HG02852 (cell line): ENCODE data around the gene PLCXD1.
"Not testable (repeated sequence)": the region's sequence is repeated elsewhere in the genome, so short reads cannot be mapped to it uniquely, and the experiment has no call there.

Experiments used
- ATAC-seq: cut with Tn5 transposase; IDR thresholded peaks from one replicate; pipeline ENCODE4 v1.9.1; 2021; ENCODE audit warnings: mild to moderate bottlenecking, moderate library complexity; ENCODE audit not compliant: unreplicated experiment

The PLCXD1 gene

GRCh38 chrX:281166-281999 lies at the start of gene PLCXD1:
PLCXD1 (plus strand) TSS chrX:281381; CDS start chrX:284188, 2,807 bp downstream.
- no peak for ATAC-seq

- peak; percentile 96 for ATAC-seq
Measured at GRCh38 chrX:231637-232277, 49.4 kb upstream of the PLCXD1 start.

GRCh38 chrX:232278-232655 lies 48.9 kb upstream of the PLCXD1 start:
- ATAC-seq: peak; percentile 22

- ATAC-seq: not testable (repeated sequence)
Measured at GRCh38 chrX:236201-236600, 45.0 kb upstream of the PLCXD1 start.

- ATAC-seq: no peak
Measured at GRCh38 chrX:250965-251364, 30.2 kb upstream of the PLCXD1 start.

GRCh38 chrX:251396-252243 lies 29.6 kb upstream of the PLCXD1 start:
- ATAC-seq: not testable (repeated sequence)

- ATAC-seq: no peak
Measured at GRCh38 chrX:252244-252956, 28.8 kb upstream of the PLCXD1 start.

GRCh38 chrX:252957-253291 lies 28.3 kb upstream of the PLCXD1 start:
- no peak for ATAC-seq

- no peak for ATAC-seq
Measured at GRCh38 chrX:253451-254297, 27.5 kb upstream of the PLCXD1 start.

GRCh38 chrX:254630-255215 lies 26.5 kb upstream of the PLCXD1 start:
- ATAC-seq: no peak

GRCh38 chrX:255923-256331 lies 25.3 kb upstream of the PLCXD1 start:
- ATAC-seq: no peak

- ATAC-seq: not testable (repeated sequence)
Measured at GRCh38 chrX:257054-257453, 24.1 kb upstream of the PLCXD1 start.

- ATAC-seq: no peak
Measured at GRCh38 chrX:257681-258289, 23.4 kb upstream of the PLCXD1 start.

GRCh38 chrX:258291-259040 lies 22.7 kb upstream of the PLCXD1 start:
- ATAC-seq: no peak

GRCh38 chrX:259692-260355 lies 21.4 kb upstream of the PLCXD1 start:
- ATAC-seq: no peak

- ATAC-seq: no peak
Measured at GRCh38 chrX:261167-261918, 19.8 kb upstream of the PLCXD1 start.

GRCh38 chrX:261919-262352 lies 19.2 kb upstream of the PLCXD1 start:
- no peak for ATAC-seq
